Measurements from ENCODE around the gene FAM120A.

Gene FAM120A

DNA sequence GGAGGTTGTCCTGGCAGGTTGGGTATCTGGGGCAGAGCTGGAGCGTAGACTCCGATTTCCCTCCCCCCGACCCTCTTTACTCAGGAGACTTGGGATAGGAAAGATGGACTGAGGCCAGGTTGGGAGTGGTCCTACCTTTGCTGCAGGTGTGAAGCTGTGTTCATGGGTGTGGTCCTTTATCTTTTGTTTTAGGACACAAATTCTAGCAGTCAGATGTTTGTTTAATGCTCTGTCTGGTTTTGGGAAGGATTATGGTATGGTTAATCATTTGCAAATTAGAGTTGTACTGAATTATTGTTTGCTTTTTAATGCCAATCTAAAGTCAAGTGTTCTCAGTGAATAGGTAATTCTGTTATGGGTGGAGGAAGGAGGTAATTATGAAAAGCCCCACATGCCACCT is 16.0 kb downstream of the FAM120A start:
- DNase-seq (ENCODE audit: low read depth in 1 of 2, low spot score in 1 of 2) = no peak

DNA sequence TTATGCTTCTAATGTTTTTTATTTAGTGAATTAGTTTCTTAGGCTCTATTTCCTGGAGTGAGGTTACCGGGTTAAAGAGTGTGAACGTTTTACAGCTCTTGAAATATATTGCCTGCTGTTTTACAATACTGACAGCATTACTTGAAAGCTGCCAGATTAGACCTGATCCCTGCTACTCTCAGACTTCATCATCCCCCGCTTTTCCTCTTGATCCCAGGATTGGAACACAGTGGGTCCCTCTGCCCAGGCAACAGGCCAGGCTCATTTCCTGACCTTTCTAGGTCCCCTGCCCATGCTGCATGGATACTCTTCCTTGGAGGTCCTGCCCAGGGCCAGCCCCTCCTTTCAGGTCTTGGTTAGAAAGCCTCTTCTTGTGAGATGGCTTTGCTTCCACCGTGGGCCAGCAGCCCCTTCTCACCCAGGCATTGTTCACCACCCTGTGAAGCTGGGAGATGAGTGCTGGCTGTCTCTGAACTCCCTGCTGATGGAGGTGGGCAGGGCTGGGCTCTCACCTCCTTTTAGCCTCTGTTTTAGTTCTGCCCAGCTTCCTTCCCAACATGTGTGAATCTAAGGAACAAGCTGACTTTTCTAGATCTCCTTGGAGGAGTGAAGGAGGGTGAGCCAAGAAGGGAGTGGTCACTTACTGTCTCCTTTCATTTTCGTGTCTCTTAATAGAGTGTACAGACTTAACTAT is 17.4 kb downstream of the FAM120A start:
- no peak for DNase-seq (ENCODE audit: low read depth in 1 of 2, low spot score in 1 of 2)

- DNase-seq (ENCODE audit: low read depth in 1 of 2, low spot score in 1 of 2) = no peak
These were observed 18.9 kb downstream of the FAM120A start for GRCh38 chr9:93470391-93470790.

GRCh38 chr9:93471124-93471523 is 19.6 kb downstream of the FAM120A start:
- no peak for DNase-seq (ENCODE audit: low read depth in 1 of 2, low spot score in 1 of 2)

GRCh38 chr9:93473411-93473810 is 21.9 kb downstream of the FAM120A start:
- no peak for DNase-seq (ENCODE audit: low read depth in 1 of 2, low spot score in 1 of 2)

DNA sequence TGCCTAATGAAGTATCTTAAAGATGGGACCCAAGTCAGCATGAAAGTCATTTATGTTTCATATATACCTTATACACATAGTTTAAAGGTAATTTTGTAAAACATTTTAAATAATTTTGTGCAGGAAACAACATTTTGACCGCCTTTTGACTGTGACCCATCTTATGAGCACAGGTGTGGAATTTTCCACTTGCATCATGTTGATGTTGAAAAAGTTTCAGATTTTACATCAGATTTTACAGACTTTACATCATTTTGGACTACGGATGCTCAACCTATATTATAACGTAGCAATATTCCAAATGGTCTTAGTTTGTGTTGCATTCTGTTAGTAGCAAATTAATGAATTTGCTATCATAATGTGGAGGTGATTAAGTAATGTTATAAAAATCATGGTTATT is 23.6 kb downstream of the FAM120A start:
- no peak for DNase-seq (ENCODE audit: low read depth in 1 of 2, low spot score in 1 of 2)

- DNase-seq (ENCODE audit: low read depth in 1 of 2, low spot score in 1 of 2) = no peak
These were observed 24.4 kb downstream of the FAM120A start for GRCh38 chr9:93475856-93476255.

GRCh38 chr9:93476924-93477323 is 25.4 kb downstream of the FAM120A start:
- no peak for DNase-seq (ENCODE audit: low read depth in 1 of 2, low spot score in 1 of 2)

DNA sequence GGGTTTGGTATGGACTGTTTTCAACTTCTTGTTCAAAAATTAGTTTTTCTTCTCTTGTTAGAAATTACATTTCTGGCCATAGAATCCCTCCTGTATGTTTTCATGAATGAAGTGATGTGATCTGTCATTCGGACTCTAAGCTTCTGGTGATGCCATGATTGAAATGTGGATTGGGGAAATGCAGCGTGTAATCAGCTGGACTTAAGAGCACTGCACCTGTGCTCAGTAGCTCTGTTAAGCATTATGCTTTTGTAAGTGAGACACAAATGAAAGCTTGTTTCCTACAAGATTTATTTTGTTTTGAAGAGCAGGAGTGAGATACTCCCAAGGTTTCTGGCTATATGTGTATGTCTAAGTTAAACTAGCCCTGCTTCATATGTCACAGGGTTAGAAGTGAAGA is 25.9 kb downstream of the FAM120A start:
- DNase-seq (ENCODE audit: low read depth in 1 of 2, low spot score in 1 of 2) = no peak

GRCh38 chr9:93479726-93480125 is 28.2 kb downstream of the FAM120A start:
- DNase-seq (ENCODE audit: low read depth in 1 of 2, low spot score in 1 of 2) = no peak

DNA sequence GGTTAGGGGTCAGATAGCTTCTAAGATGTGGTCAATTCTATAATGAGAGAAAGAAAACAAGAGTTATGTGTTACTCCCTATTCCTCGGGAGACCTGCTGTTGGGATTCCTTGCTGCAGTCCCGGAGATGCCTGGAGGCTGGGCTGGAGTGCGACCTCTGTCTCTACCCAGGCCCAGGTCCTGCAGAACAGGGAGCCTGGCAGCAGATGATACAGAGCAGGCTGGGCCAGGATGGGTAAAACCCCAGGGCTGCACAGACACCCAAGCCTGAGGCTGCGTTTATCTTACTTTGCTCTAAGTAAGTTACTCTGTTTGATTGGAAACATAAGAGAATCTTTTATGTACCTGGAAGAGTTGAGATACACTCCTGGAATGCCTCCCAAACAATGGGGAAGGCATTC is 28.8 kb downstream of the FAM120A start:
- no peak for DNase-seq (ENCODE audit: low read depth in 1 of 2, low spot score in 1 of 2)

GRCh38 chr9:93480728-93481324 is 29.3 kb downstream of the FAM120A start:
- no peak for DNase-seq (ENCODE audit: low read depth in 1 of 2, low spot score in 1 of 2)

- no peak for DNase-seq (ENCODE audit: low read depth in 1 of 2, low spot score in 1 of 2)
These were observed 32.0 kb downstream of the FAM120A start for GRCh38 chr9:93483497-93483896.

GRCh38 chr9:93486268-93486667 is 34.8 kb downstream of the FAM120A start:
- no peak for DNase-seq (ENCODE audit: low read depth in 1 of 2, low spot score in 1 of 2)

- DNase-seq (ENCODE audit: low read depth in 1 of 2, low spot score in 1 of 2) = no peak
These were observed 36.8 kb downstream of the FAM120A start for GRCh38 chr9:93488244-93488643.

- DNase-seq (ENCODE audit: low read depth in 1 of 2, low spot score in 1 of 2) = no peak
These were observed 40.2 kb downstream of the FAM120A start for GRCh38 chr9:93491593-93492232.

GRCh38 chr9:93492327-93492726 is 40.8 kb downstream of the FAM120A start:
- no peak for DNase-seq (ENCODE audit: low read depth in 1 of 2, low spot score in 1 of 2)

GRCh38 chr9:93493949-93494348 is 42.5 kb downstream of the FAM120A start:
- DNase-seq (ENCODE audit: low read depth in 1 of 2, low spot score in 1 of 2) = no peak

DNA sequence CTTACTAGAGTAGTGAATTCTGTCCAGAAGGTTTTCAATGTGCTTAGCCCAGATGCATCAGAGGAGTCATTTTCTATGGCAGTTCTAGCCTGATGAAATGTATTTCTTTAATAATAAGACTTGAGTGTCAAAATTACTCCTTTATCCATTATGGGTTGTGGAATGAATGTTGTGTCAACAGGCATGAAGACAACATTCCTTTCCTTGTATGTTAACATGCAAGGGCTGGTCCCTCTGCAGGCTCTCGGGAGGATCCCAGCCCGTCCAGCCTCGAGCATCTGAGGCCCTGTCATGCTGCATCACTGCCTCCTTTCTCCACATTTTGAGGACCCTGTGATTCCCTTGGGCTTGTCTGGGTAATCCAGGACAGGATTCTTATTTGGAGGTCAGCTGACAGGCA is 44.8 kb downstream of the FAM120A start:
- DNase-seq (ENCODE audit: low read depth in 1 of 2, low spot score in 1 of 2) = no peak

GRCh38 chr9:93500571-93501298 is 49.2 kb downstream of the FAM120A start:
- no peak for DNase-seq (ENCODE audit: low read depth in 1 of 2, low spot score in 1 of 2)

DNA sequence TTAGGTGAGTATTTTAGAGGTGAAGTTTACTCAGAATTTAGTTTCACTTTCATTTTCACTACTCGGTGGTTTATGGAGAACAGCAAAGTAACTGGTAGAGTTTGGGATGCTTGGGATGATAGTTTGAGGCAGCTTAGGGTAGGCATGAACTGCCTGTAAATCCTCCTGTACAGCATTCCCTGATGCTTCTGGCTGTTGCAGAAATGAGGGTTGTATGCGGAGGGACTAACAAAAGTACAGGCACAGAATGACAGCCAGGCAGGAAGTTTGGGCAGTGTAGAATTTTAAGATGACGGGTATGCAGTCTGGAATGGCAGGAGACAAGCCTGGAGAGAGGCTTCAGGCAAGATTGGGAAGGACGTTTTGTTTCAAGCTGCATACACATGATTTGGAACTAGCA is 49.9 kb downstream of the FAM120A start:
- DNase-seq (ENCODE audit: low read depth in 1 of 2, low spot score in 1 of 2) = no peak

GRCh38 chr9:93503381-93503780 is 51.9 kb downstream of the FAM120A start:
- DNase-seq (ENCODE audit: low read depth in 1 of 2, low spot score in 1 of 2) = no peak
